Keratinocyte (primary cell): Measurements from ENCODE around the gene ACAP3.

ENCODE experiments used
- EZH2 ChIP-seq: IDR thresholded peaks from one replicate; pipeline ENCODE4 v1.6.1; 2012; ENCODE audit warnings: inconsistent platforms, mild to moderate bottlenecking, low read length, moderate library complexity
- TF ChIP-seq, protein P1 (sequence below), 3 experiments: IDR thresholded peaks in 1 of 3; conservative IDR thresholded peaks in 1 of 3; optimal IDR thresholded peaks in 1 of 3; 2 replicates in 2 of 3; 3 replicates in 1 of 3; pipeline versions ENCODE3 to v1.5.1; 2011; ENCODE audit warnings: low read length in 3 of 3, mild to moderate bottlenecking in 3 of 3, moderate library complexity in 2 of 3, control low read depth in 1 of 3, inconsistent platforms in 1 of 3; ENCODE audit not compliant: insufficient read depth in 2 of 3; ENCODE audit errors: extremely low read depth in 1 of 3

DNA sequence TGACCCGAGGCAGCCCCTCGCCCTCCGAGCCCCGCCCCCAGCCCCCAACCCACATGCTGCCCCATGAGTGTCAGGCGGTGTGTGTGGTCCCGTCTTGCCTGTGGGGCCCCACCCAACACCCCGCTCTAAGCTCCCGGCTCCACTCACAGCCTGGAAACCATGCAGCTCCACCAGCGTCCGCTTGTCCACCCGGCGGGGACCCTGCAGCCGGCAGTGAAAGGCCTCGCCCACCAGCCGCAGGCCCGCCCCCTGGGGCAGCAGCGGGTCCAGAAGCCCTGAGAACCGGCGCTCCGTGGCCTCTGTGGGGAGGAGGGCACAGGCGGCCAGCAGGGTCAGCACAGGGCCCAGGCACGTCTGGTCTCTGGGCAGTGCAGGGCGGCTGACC lies 63.9 kb downstream of the ACAP3 start:
- TF ChIP-seq, protein P1, sequence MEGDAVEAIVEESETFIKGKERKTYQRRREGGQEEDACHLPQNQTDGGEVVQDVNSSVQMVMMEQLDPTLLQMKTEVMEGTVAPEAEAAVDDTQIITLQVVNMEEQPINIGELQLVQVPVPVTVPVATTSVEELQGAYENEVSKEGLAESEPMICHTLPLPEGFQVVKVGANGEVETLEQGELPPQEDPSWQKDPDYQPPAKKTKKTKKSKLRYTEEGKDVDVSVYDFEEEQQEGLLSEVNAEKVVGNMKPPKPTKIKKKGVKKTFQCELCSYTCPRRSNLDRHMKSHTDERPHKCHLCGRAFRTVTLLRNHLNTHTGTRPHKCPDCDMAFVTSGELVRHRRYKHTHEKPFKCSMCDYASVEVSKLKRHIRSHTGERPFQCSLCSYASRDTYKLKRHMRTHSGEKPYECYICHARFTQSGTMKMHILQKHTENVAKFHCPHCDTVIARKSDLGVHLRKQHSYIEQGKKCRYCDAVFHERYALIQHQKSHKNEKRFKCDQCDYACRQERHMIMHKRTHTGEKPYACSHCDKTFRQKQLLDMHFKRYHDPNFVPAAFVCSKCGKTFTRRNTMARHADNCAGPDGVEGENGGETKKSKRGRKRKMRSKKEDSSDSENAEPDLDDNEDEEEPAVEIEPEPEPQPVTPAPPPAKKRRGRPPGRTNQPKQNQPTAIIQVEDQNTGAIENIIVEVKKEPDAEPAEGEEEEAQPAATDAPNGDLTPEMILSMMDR (optimal IDR thresholded peaks at IDR 0.05 in 1 of 3, IDR thresholded peaks at IDR 0.05 in 1 of 3, conservative IDR thresholded peaks at IDR 0.05 in 1 of 3; ENCODE audit: extremely low read depth in 1 of 3, insufficient read depth in 2 of 3, low read length in 3 of 3): no peak
- no peak for TF ChIP-seq EZH2
